ENCODE results near the gene TRAF3. TPM values are rescaled to one million over a fixed set of nuclear protein-coding genes. Genes with fewer than 3 reads are reported as not detected.

The TRAF3 gene
- total RNA-seq, 6 experiments from 2014 or later: 19.9 to 28.8 (median 22.6) TPM

- H3K36me3 Mint-ChIP-seq (ENCODE audit: low read depth): peaks cover 25% of the 10 kb centered on the region
- no peak for DNase-seq
Observed at GRCh38 chr14:102731101-102731870, 46.0 kb upstream of the TRAF3 start.

GRCh38 chr14:102731871-102732800, 45.1 kb upstream of the TRAF3 start:
- H3K27me3 Mint-ChIP-seq (ENCODE audit: insufficient read depth): peaks cover 2% of the 10 kb centered on the region
- H3K9me3 Mint-ChIP-seq: no peaks in the 10 kb centered on the region
- no peak overlapping the region for H3K27ac Mint-ChIP-seq
- TF ChIP-seq CTCF (IDR thresholded peaks at IDR 0.05): no peak
- peaks cover 17% of the 10 kb centered on the region; the same call in 1 of the 2 replicates for H3K36me3 Mint-ChIP-seq (ENCODE audit: low read depth)
- H3K4me1 Mint-ChIP-seq (ENCODE audit: low read depth): no peaks in the 10 kb centered on the region
- no peak for DNase-seq
- no peak overlapping the region for H3K4me3 Mint-ChIP-seq

More at GRCh38 chr14:102731101-102731870, 46.0 kb upstream of the TRAF3 start:
- no peak for TF ChIP-seq CTCF (IDR thresholded peaks at IDR 0.05)
- Mint-ChIP-seq H3K9me3 (no peaks in the 10 kb centered on the region), H3K27ac (no peak overlapping the region; the same call in 1 of the 2 replicates), H3K4me3 (no peak overlapping the region), H3K27me3 (ENCODE audit: insufficient read depth) (peaks cover 2% of the 10 kb centered on the region), H3K4me1 (ENCODE audit: low read depth) (no peaks in the 10 kb centered on the region)

GRCh38 chr14:102732924-102733323, 44.3 kb upstream of the TRAF3 start:
- Mint-ChIP-seq H3K27ac (0 out of 2 replicates have a peak overlapping the region, but pooled peaks have one; percentile 18), H3K9me3 (no peaks in the 10 kb centered on the region), H3K4me1 (ENCODE audit: low read depth) (no peaks in the 10 kb centered on the region), H3K4me3 (no peak overlapping the region), H3K36me3 (ENCODE audit: low read depth) (peaks cover 24% of the 10 kb centered on the region; the same call in 1 of the 2 replicates), H3K27me3 (ENCODE audit: insufficient read depth) (peaks cover 2% of the 10 kb centered on the region)
- TF ChIP-seq CTCF (IDR thresholded peaks at IDR 0.05): no peak
- DNase-seq: no peak

- H3K9me3 Mint-ChIP-seq: no peaks in the 10 kb centered on the region
- no peak overlapping the region for H3K4me3 Mint-ChIP-seq
- peaks cover 26% of the 10 kb centered on the region; the same call in 1 of the 2 replicates for H3K36me3 Mint-ChIP-seq (ENCODE audit: low read depth)
- H3K27ac Mint-ChIP-seq: 0 out of 2 replicates have a peak overlapping the region, but pooled peaks have one; percentile 18
- no peak for TF ChIP-seq CTCF (IDR thresholded peaks at IDR 0.05)
- DNase-seq: no peak
- H3K4me1 Mint-ChIP-seq (ENCODE audit: low read depth): no peaks in the 10 kb centered on the region
- H3K27me3 Mint-ChIP-seq (ENCODE audit: insufficient read depth): peaks cover 2% of the 10 kb centered on the region
Observed at GRCh38 chr14:102733326-102733725, 43.9 kb upstream of the TRAF3 start.

- no peak overlapping the region for H3K4me3 Mint-ChIP-seq
- peaks cover 2% of the 10 kb centered on the region for H3K27me3 Mint-ChIP-seq (ENCODE audit: insufficient read depth)
- no peaks in the 10 kb centered on the region for H3K4me1 Mint-ChIP-seq (ENCODE audit: low read depth)
- TF ChIP-seq CTCF (IDR thresholded peaks at IDR 0.05): no peak
- peaks cover 3% of the 10 kb centered on the region for H3K9me3 Mint-ChIP-seq
- peaks cover 29% of the 10 kb centered on the region for H3K36me3 Mint-ChIP-seq (ENCODE audit: low read depth)
- no peak for DNase-seq
- H3K27ac Mint-ChIP-seq: no peak overlapping the region
Observed at GRCh38 chr14:102734436-102734835, 42.8 kb upstream of the TRAF3 start.
